Right ventricle myocardium inferior (tissue), 1 donor: ENCODE results near the gene ENG. TPM values are rescaled to one million over a fixed set of nuclear protein-coding genes. Genes with fewer than 3 reads are reported as not detected.

Experiments used
- ATAC-seq: fragments of 200-7000 bp; cut with Tn5 transposase; one replicate; pipeline ENCODE4 v1.9.1; 2020; ENCODE audit warnings: mild to moderate bottlenecking, moderate library complexity
- DNase-seq: peaks from one replicate; pipeline ENCODE4 v3.0.0; 2021; ENCODE audit errors: missing footprints
- intact Hi-C: fragments of 100-400 bp; cut with DNase I; formaldehyde crosslinking; loops from one replicate; pipeline ENCODE4 v1.11.0; 2022
- long read RNA-seq: library from polyadenylated mRNA; unstranded; transcript quantifications from one replicate; pipeline ENCODE4 v2.0.0, GENCODE V29; 2021
- total RNA-seq: library from RNA; stranded (reverse); fragmentation: NEBNext Ultra II Directional; extraction: Animal tissue kit (Norgen Biotek cat#: 25700); gene quantifications from one replicate; pipeline ENCODE4 v1.2.1, GENCODE V29; 2021
- donor health status: DM: no; HTN: yes; CAD: no; lungs with severe emphysema.

ENG gene
- total RNA-seq, result 131 TPM
- long read RNA-seq, transcript ENG-202 (15 exons, 3,048 nt), result major isoform, 248 of 325 reads
- long read RNA-seq, partial matches to known transcripts, result 50 of 325 reads
- long read RNA-seq, other reads (novel, unspliced or antisense), result 25 of 325 reads

GRCh38 chr9:127854184-127854806 is at the start of gene ENG:
Gene ENG (minus strand): TSS chr9:127854658. CDS start chr9:127854355, 303 bp downstream.
- ATAC-seq, result peak; percentile 69
- intact Hi-C loops, result no loop called here
- peak; percentile 90 for DNase-seq

GRCh38 chr9:127903557-127904475 is 49.4 kb upstream of the ENG start:
- ATAC-seq (peak; percentile 12), DNase-seq (peak; percentile 86)
- intact Hi-C loops, result no loop called here

GRCh38 chr9:127899128-127899943 is 44.9 kb upstream of the ENG start, which contains the start of gene ST6GALNAC6:
Gene ST6GALNAC6 (minus strand): TSS chr9:127899603. CDS start chr9:127897981, 1,622 bp downstream.
- ATAC-seq (peak; percentile 84), DNase-seq (peak; percentile 89)
- intact Hi-C loops, result no loop called here

GRCh38 chr9:127898433-127899127 is 44.1 kb upstream of the ENG start:
- DNase-seq, result no peak
- ATAC-seq, result peak; percentile 52
- intact Hi-C loops, result no loop called here

GRCh38 chr9:127897193-127897692 is 42.8 kb upstream of the ENG start:
- DNase-seq, result peak; percentile 84
- peak; percentile 84 for ATAC-seq
- intact Hi-C loops, result no loop called here

GRCh38 chr9:127896395-127897192 is 42.1 kb upstream of the ENG start:
- DNase-seq (no peak), ATAC-seq (no peak)
- intact Hi-C loops, result no loop called here

- ATAC-seq (no peak), DNase-seq (no peak)
- intact Hi-C loops, result no loop called here
Measured at GRCh38 chr9:127895811-127896210, 41.4 kb upstream of the ENG start.

GRCh38 chr9:127893392-127893791 is 38.9 kb upstream of the ENG start:
- intact Hi-C loops, result no loop called here
- ATAC-seq (no peak), DNase-seq (no peak)

GRCh38 chr9:127892831-127893230 is 38.4 kb upstream of the ENG start:
- DNase-seq (no peak), ATAC-seq (no peak)
- intact Hi-C loops, result no loop called here

- intact Hi-C loops, result no loop called here
- DNase-seq (no peak), ATAC-seq (no peak)
Measured at GRCh38 chr9:127890053-127890452, 35.6 kb upstream of the ENG start.

GRCh38 chr9:127887792-127888191 is 33.3 kb upstream of the ENG start:
- intact Hi-C loops, result loop anchor here (5.0 kb wide), 1 partner anchor 410 kb away; no protein-coding TSS in a partner anchor
- ATAC-seq, result no peak
- no peak for DNase-seq

GRCh38 chr9:127886401-127886972 is 32.0 kb upstream of the ENG start:
- DNase-seq, result no peak
- ATAC-seq, result no peak
- intact Hi-C loops, result loop anchor here (5.0 kb wide), 1 partner anchor 409 kb away; no protein-coding TSS in a partner anchor

GRCh38 chr9:127885508-127886281 is 31.2 kb upstream of the ENG start:
- intact Hi-C loops, result loop anchor here (5.0 kb wide), 1 partner anchor 408 kb away; no protein-coding TSS in a partner anchor
- no peak for ATAC-seq

GRCh38 chr9:127884976-127885490 is 30.6 kb upstream of the ENG start:
- DNase-seq, result no peak

More at GRCh38 chr9:127885508-127886281, 31.2 kb upstream of the ENG start:
- no peak for DNase-seq

GRCh38 chr9:127884427-127884911 is 30.0 kb upstream of the ENG start:
- DNase-seq, result no peak
- intact Hi-C loops, result no loop called here
- peak; percentile 42 for ATAC-seq

More at GRCh38 chr9:127884976-127885490, 30.6 kb upstream of the ENG start:
- intact Hi-C loops, result loop anchor here (5.0 kb wide), 1 partner anchor 408 kb away; no protein-coding TSS in a partner anchor
- ATAC-seq, result no peak

GRCh38 chr9:127883959-127884358 is 29.5 kb upstream of the ENG start:
- ATAC-seq (peak; percentile 11), DNase-seq (no peak)
- intact Hi-C loops, result no loop called here
